K562 (cell line): ENCODE data around the gene RPL21. TPM values are rescaled to one million over a fixed set of nuclear protein-coding genes. Genes with fewer than 3 reads are reported as not detected.
A peak's percentile ranks its signal among the peaks of the same experiment; 100 is the strongest.

Source experiments
- ATAC-seq: fragments of 200-7000 bp; cut with Tn5 transposase; 3 replicates; pipeline ENCODE4 v1.9.1; 2020; ENCODE audit warnings: moderate library complexity
- BruUV-seq: library from RNA; stranded (reverse); fragments of 400-500 nt; replicated peaks from 2 replicates; lab custom pipeline; 2021; lab: Mats Ljungman, UMichigan
- CTCF ChIA-PET: fragments of 300-600 bp; formaldehyde crosslinking; extraction: SDS; loops from one replicate; lab custom pipeline; 2021; ENCODE audit warnings: low intra/inter-chr PET ratio; lab: Yijun Ruan, JAX
- POLR2A ChIA-PET: fragments of 300-600, 350-650 bp; sonication (Branson Sonifier 250); formaldehyde crosslinking; extraction: SDS; loops from one replicate; lab custom pipeline; 2021; ENCODE audit warnings: antibody characterized with exemption, inconsistent platforms; lab: Yijun Ruan, JAX
- DNase-seq, 4 experiments: peaks; one replicate each; pipeline versions ENCODE4 v3.0.0 to v3.0.0-alpha.2; 2011 to 2018; ENCODE audit warnings: low spot score in 3 of 4, mixed read lengths in 3 of 4; ENCODE audit errors: extremely low read depth in 1 of 4
- FAIRE-seq: peaks from 2 replicates; lab custom pipeline; 2011; peaks lifted over from hg19 to GRCh38; lab: Jason Lieb, UNC
- H2AFZ ChIP-seq: 2 replicates; pipeline ENCODE4 v1.6.0; 2011; ENCODE audit warnings: low read depth, low read length, control low read depth, inconsistent platforms
- H3K27ac ChIP-seq: fragments of 200-600 bp; 3 replicates; pipeline ENCODE4 v1.8.0; 2011; ENCODE audit warnings: low read depth, mild to moderate bottlenecking, control low read depth, inconsistent platforms, low read length, moderate library complexity, mixed read lengths; ENCODE audit errors: extremely low read depth
- H3K27me3 ChIP-seq, 2 experiments: fragments of 300-600 bp in 1 of 2; 2 replicates in 1 of 2; 3 replicates in 1 of 2; pipeline versions ENCODE4 v1.6.0 to v1.8.0; 2011; ENCODE audit warnings: inconsistent platforms in 2 of 2, low read length in 2 of 2, mild to moderate bottlenecking in 1 of 2, mixed read lengths in 1 of 2, moderate library complexity in 1 of 2; ENCODE audit not compliant: control insufficient read depth in 2 of 2, insufficient read depth in 2 of 2
- H3K36me3 ChIP-seq: fragments of 300-600 bp; 3 replicates; pipeline ENCODE4 v1.8.0; 2011; ENCODE audit warnings: mild to moderate bottlenecking, low read length, inconsistent platforms; ENCODE audit not compliant: control insufficient read depth, insufficient read depth
- H3K4me1 ChIP-seq, 2 experiments: fragments of 200-600 bp in 1 of 2; replicated peaks in 1 of 2; 2 replicates in 1 of 2; 3 replicates in 1 of 2; pipeline versions ENCODE4 v1.5.1 to v1.8.0; 2011; ENCODE audit warnings: inconsistent platforms in 2 of 2, low read length in 2 of 2, mild to moderate bottlenecking in 1 of 2, mixed read lengths in 1 of 2, moderate library complexity in 1 of 2; ENCODE audit not compliant: control insufficient read depth in 2 of 2, insufficient read depth in 2 of 2
- H3K4me2 ChIP-seq: 2 replicates; pipeline ENCODE4 v1.6.1; 2011; ENCODE audit warnings: low read length, control low read depth, inconsistent platforms, mixed read lengths; ENCODE audit not compliant: insufficient read depth
- H3K4me3 ChIP-seq: fragments of 200-600 bp; sonication (generic), shearing (Covaris generic); 2 replicates; pipeline ENCODE4 v1.5.1; 2016; ENCODE audit warnings: control low read depth, inconsistent platforms
- H3K79me2 ChIP-seq: fragments of 200-600 bp; 3 replicates; pipeline ENCODE4 v1.8.0; 2011; ENCODE audit warnings: low read length, inconsistent platforms; ENCODE audit not compliant: control insufficient read depth, insufficient read depth
- H3K9ac ChIP-seq, 2 experiments: 2 replicates each; pipeline versions ENCODE4 v1.6.0 to v1.6.1; 2011; ENCODE audit warnings: low read depth in 2 of 2, low read length in 2 of 2, control low read depth in 1 of 2, inconsistent platforms in 1 of 2, mild to moderate bottlenecking in 1 of 2, mixed read lengths in 1 of 2; ENCODE audit not compliant: insufficient read depth in 1 of 2
- H3K9me1 ChIP-seq: one replicate; pipeline ENCODE4 v1.6.0; 2011; ENCODE audit warnings: inconsistent platforms, mild to moderate bottlenecking, low read length, moderate library complexity; ENCODE audit not compliant: control insufficient read depth, insufficient read depth
- H3K9me3 ChIP-seq: replicated peaks from 2 replicates; pipeline ENCODE4 v1.5.1; 2011; ENCODE audit warnings: low read depth, low read length, inconsistent platforms; ENCODE audit not compliant: control insufficient read depth, insufficient read depth
- H4K20me1 ChIP-seq: replicated peaks from 2 replicates; pipeline ENCODE4 v1.6.1; 2011; ENCODE audit warnings: low read length, inconsistent platforms, mixed read lengths; ENCODE audit not compliant: control insufficient read depth, insufficient read depth
- ARNT ChIP-seq, 2 experiments: fragments of 450-650 bp; IDR thresholded peaks; 2 replicates each; pipeline ENCODE4 v1.6.1; 2016; ENCODE audit warnings: mild to moderate bottlenecking in 1 of 2
- CHD1 ChIP-seq: fragments of 200-600 bp; sonication (generic); IDR thresholded peaks from one replicate; pipeline ENCODE4 v1.6.1; 2012; ENCODE audit warnings: mild to moderate bottlenecking, moderate library complexity, low read length, inconsistent platforms
- CREBBP ChIP-seq: IDR thresholded peaks from one replicate; pipeline ENCODE4 v1.6.1; 2012; ENCODE audit warnings: low read depth, mild to moderate bottlenecking, control low read depth, inconsistent platforms, low read length
- HDAC1 ChIP-seq, 2 experiments: fragments of 450-650 bp; IDR thresholded peaks; 2 replicates each; pipeline ENCODE4 v1.6.1; 2016 to 2017; ENCODE audit warnings: inconsistent platforms in 1 of 2, mild to moderate bottlenecking in 1 of 2, moderate library complexity in 1 of 2
- HNRNPL ChIP-seq: fragments of 200-400 bp; formaldehyde crosslinking; IDR thresholded peaks from 2 replicates; pipeline ENCODE4 v1.6.1; 2017; ENCODE audit warnings: low read depth, mild to moderate bottlenecking, low read length
- TAF7 ChIP-seq: fragments of 450-650 bp; IDR thresholded peaks from 2 replicates; pipeline ENCODE4 v1.6.1; 2016; ENCODE audit warnings: missing genetic modification characterization, missing compliant biosample characterization
- ZNF644 ChIP-seq: fragments of 200-800 bp; sonication (Bioruptor generic); IDR thresholded peaks from 2 replicates; pipeline ENCODE4 v1.6.1; 2016; ENCODE audit warnings: low read depth, missing genetic modification characterization, missing compliant biosample characterization
- ZNF79 ChIP-seq: fragments of 250-450 bp; sonication (Bioruptor Pico); IDR thresholded peaks from 2 replicates; pipeline ENCODE4 v1.4.0; 2020; ENCODE audit warnings: low read depth, mild to moderate bottlenecking, moderate library complexity
- in situ Hi-C: fragments of 300-500 bp; cut with MboI; formaldehyde crosslinking; loops from 4 replicates; pipeline ENCODE4 v1.15.0; 2018; ENCODE audit warnings: inconsistent platforms, mixed read lengths
- intact Hi-C: fragments of 100-400 bp; cut with micrococcal nuclease; formaldehyde crosslinking; loops from 2 replicates; pipeline ENCODE4 v1.14.2; 2022
- polyA plus RNA-seq, 8 experiments: library from polyadenylated mRNA; depleted of rRNA in 4 of 8; stranded (reverse) in 5 of 8; unstranded in 3 of 8; fragments of >200 nt; fragmentation: Nextera tagmentation in 2 of 8; fragmentation: Illumina TruSeq in 1 of 8; extraction: Ambion mirVana in 2 of 8; extraction: Trizol in 1 of 8; gene quantifications; 2 replicates each; pipeline versions ENCODE4 v1.2.1 to v1.2.3, GENCODE V29; 2011 to 2014; ENCODE audit warnings: inconsistent platforms in 1 of 8, missing spikeins in 1 of 8
- total RNA-seq, 7 experiments: library from RNA; depleted of rRNA in 6 of 7; stranded (reverse); fragments of >200 nt in 6 of 7; fragmentation: Illumina TruSeq in 2 of 7; extraction: Trizol in 2 of 7; gene quantifications; 2 replicates each; pipeline versions ENCODE4 v1.2.1 to v1.2.3, GENCODE V29; 2011 to 2021; ENCODE audit warnings: low replicate concordance in 1 of 7
- TF ChIP-seq, protein P1 (sequence below): sonication (generic); formaldehyde crosslinking; IDR thresholded peaks from 2 replicates; pipeline ENCODE4 v1.8.0; 2022; ENCODE audit warnings: missing genetic modification reagents, mild to moderate bottlenecking, moderate library complexity, borderline replicate concordance

The RPL21 gene
- total and polyA plus RNA-seq, 9 of the 15 experiments (the other 6 are each of a cell fraction or from before 2014, with no cell fraction given) = 622 to 4,203 (median 1,676) TPM

DNA sequence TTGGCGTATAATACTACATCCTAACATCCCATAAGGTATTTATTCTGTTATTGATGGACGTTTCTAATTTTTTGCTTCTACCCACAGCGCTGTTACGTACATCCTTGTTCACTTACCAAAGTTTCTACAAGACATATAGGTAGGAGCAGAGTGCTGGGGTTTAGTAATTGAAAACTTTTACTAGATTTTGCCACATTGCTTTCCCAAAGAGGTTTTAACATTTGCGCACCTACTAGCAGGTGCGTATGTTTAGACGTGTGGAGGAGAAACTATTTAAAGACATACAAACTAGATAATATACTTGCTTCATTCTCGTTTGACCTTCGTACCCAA, 559 bp upstream of the RPL21 start (continued):
- TF ChIP-seq TAF7 (tag) (peak; percentile 23; the same call in 1 of the 2 replicates), ARNT (IDR thresholded peaks at IDR 0.05) (0 out of 4 replicates have a peak, but pooled peaks of 1 of the 2 experiments have one; percentile 28), HDAC1 (IDR thresholded peaks at IDR 0.05) (peak in 1 of 2 experiments; percentile 12; a peak in 2 of 4 replicates), ZNF79 (no peak)
- TF ChIP-seq, protein P1, sequence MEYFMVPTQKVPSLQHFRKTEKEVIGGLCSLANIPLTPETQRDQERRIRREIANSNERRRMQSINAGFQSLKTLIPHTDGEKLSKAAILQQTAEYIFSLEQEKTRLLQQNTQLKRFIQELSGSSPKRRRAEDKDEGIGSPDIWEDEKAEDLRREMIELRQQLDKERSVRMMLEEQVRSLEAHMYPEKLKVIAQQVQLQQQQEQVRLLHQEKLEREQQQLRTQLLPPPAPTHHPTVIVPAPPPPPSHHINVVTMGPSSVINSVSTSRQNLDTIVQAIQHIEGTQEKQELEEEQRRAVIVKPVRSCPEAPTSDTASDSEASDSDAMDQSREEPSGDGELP = no peak
- TF ChIP-seq, all 486 proteins: peak for 4

DNA sequence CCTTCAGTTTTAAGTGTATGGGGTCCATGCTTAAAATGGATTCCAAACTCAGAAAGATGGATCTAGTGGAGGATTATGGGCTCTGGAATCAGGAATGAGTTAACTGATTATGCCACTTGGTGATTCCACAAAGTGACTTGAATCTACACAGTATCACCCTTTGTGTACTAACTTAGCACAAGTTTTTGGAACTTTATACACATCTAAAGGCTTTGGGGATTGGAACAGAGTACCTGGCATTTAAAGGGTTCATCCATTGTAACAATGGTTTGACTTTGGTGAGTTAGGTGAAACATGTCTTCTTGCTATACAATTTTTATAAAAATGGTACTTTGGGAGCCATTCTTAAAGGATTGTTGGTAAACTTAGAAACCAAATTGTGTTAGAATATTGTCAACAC, 1.1 kb downstream of the RPL21 start:
- Histone ChIP-seq H4K20me1 (peaks cover 5% of the 10 kb centered on the region; the same call in 1 of the 2 replicates), H3K9me1 (no peaks in the 10 kb centered on the region), H3K27ac (peak overlapping the region; percentile 99), H3K9me3 (no peaks in the 10 kb centered on the region), H3K4me2 (peak overlapping the region; percentile 96), H3K27me3 (no peaks in the 10 kb centered on the region), H3K79me2 (peaks cover 62% of the 10 kb centered on the region), H3K36me3 (peaks cover 60% of the 10 kb centered on the region), H2AFZ (no peak overlapping the region), H3K4me3 (peak overlapping the region; percentile 98), H3K9ac (peak overlapping the region; percentile 98 to 100; a peak in 3 of 4 replicates), H3K4me1 (no peaks in the 10 kb centered on the region; a peak in 3 of 5 replicates)
- intact Hi-C loops = no loop called here
- TF ChIP-seq CHD1 = peak; percentile 29
- TF ChIP-seq CREBBP = no peak
- TF ChIP-seq ZNF644 (tag) = no peak
- 0 out of 2 replicates have a peak, but pooled peaks have one; percentile 3 for TF ChIP-seq HNRNPL
- ATAC-seq (no peak), FAIRE-seq (no peak), DNase-seq (no peak)
- in situ Hi-C loops = no loop called here
- BruUV-seq = no TSS peak
- POLR2A ChIA-PET = interaction anchor here (0.7 to 0.8 kb wide), 4 partner anchors 10 to 186 kb away, joined by 3 to 5 read pairs (median 4); partner anchors contain the start of gene RASL11A
- CTCF ChIA-PET = no interaction called here
